ENCODE results near the gene PPP1R1B.

Gene PPP1R1B

GRCh38 chr17:39628655-39629493 lies 2.1 kb downstream of the PPP1R1B start:
- H3K27ac ChIP-seq: peak overlapping the region in 3 of 21 experiments; percentile 12 to 42 (median 33)
- no peak overlapping the region for H3K4me3 ChIP-seq

GRCh38 chr17:39629494-39629880 lies 2.7 kb downstream of the PPP1R1B start:
- H3K4me3 ChIP-seq: no peak overlapping the region
- H3K27ac ChIP-seq: peak overlapping the region in 4 of 21 experiments; percentile 10 to 42 (median 27)

- Histone ChIP-seq H3K27ac (peak overlapping the region in 3 of 21 experiments; percentile 10 to 42 (median 21)), H3K4me3 (no peak overlapping the region)
Measured at GRCh38 chr17:39629898-39630297, 3.1 kb downstream of the PPP1R1B start.

GRCh38 chr17:39631403-39631802 lies 4.7 kb downstream of the PPP1R1B start:
- H3K27ac ChIP-seq: peak overlapping the region in 3 of 21 experiments; percentile 0 to 65 (median 8)
- H3K4me3 ChIP-seq: no peak overlapping the region

- H3K4me3 ChIP-seq: no peak overlapping the region
- peak overlapping the region in 7 of 21 experiments; percentile 0 to 65 (median 28) for H3K27ac ChIP-seq
Measured at GRCh38 chr17:39632153-39632941, 5.6 kb downstream of the PPP1R1B start.

GRCh38 chr17:39633570-39634183 lies 6.9 kb downstream of the PPP1R1B start:
- H3K27ac ChIP-seq: peak overlapping the region in 2 of 21 experiments; percentile 12 to 39

GRCh38 chr17:39634384-39634871 lies 7.7 kb downstream of the PPP1R1B start:
- Histone ChIP-seq H3K27ac (peak overlapping the region in 1 of 21 experiments; percentile 12), H3K4me3 (no peak overlapping the region)

More at GRCh38 chr17:39633570-39634183, 6.9 kb downstream of the PPP1R1B start:
- H3K4me3 ChIP-seq: no peak overlapping the region

- Histone ChIP-seq H3K4me3 (no peak overlapping the region), H3K27ac (peak overlapping the region in 4 of 21 experiments; percentile 90 to 97 (median 90))
Measured at GRCh38 chr17:39635614-39636176, 8.9 kb downstream of the PPP1R1B start.

- peak overlapping the region; percentile 70 to 97 (median 85) for H3K4me3 ChIP-seq
- H3K27ac ChIP-seq: peak overlapping the region in 20 of 21 experiments; percentile 86 to 99 (median 95)
Measured at GRCh38 chr17:39636587-39636926, 9.8 kb downstream of the PPP1R1B start.

- H3K4me3 ChIP-seq: peak within 1 kb of the TSS; percentile 70 to 97 (median 85)
- H3K27ac ChIP-seq: peak within 1 kb of the TSS; percentile 86 to 99 (median 95)
Measured at GRCh38 chr17:39636927-39637736, 10.4 kb downstream of the PPP1R1B start, which contains the start of gene STARD3. TSS of gene STARD3 (plus strand) at chr17:39637144. CDS start at chr17:39653532, 16,388 bp downstream.

GRCh38 chr17:39638317-39638716 lies 11.6 kb downstream of the PPP1R1B start:
- H3K4me3 ChIP-seq: peak overlapping the region in 3 of 7 experiments; percentile 85 to 93 (median 89)

GRCh38 chr17:39639043-39639442 lies 12.3 kb downstream of the PPP1R1B start:
- Histone ChIP-seq H3K27ac (no peak overlapping the region), H3K4me3 (no peak overlapping the region)

More at GRCh38 chr17:39638317-39638716, 11.6 kb downstream of the PPP1R1B start:
- peak overlapping the region in 2 of 21 experiments; percentile 90 to 96 for H3K27ac ChIP-seq

GRCh38 chr17:39639566-39640458 lies 13.1 kb downstream of the PPP1R1B start:
- Histone ChIP-seq H3K4me3 (no peak overlapping the region), H3K27ac (peak overlapping the region in 2 of 21 experiments; percentile 27 to 32)

- H3K4me3 ChIP-seq: no peak overlapping the region
- H3K27ac ChIP-seq: peak overlapping the region in 4 of 21 experiments; percentile 9 to 32 (median 29)
Measured at GRCh38 chr17:39640591-39641031, 13.9 kb downstream of the PPP1R1B start.

- Histone ChIP-seq H3K27ac (peak overlapping the region in 2 of 21 experiments; percentile 9 to 31), H3K4me3 (no peak overlapping the region)
Measured at GRCh38 chr17:39641097-39641496, 14.3 kb downstream of the PPP1R1B start.

GRCh38 chr17:39641883-39642282 lies 15.1 kb downstream of the PPP1R1B start:
- Histone ChIP-seq H3K27ac (no peak overlapping the region), H3K4me3 (no peak overlapping the region)

Measured in skin epidermis (tissue), 12 donors.